ENCODE data around the gene UPP2. TPM values are rescaled to one million over a fixed set of nuclear protein-coding genes. Genes with fewer than 3 reads are reported as not detected.

The UPP2 gene
- polyA plus RNA-seq, 12 donors: 0.06 to 0.08 (median 0.08) TPM; not detected in 9

DNA sequence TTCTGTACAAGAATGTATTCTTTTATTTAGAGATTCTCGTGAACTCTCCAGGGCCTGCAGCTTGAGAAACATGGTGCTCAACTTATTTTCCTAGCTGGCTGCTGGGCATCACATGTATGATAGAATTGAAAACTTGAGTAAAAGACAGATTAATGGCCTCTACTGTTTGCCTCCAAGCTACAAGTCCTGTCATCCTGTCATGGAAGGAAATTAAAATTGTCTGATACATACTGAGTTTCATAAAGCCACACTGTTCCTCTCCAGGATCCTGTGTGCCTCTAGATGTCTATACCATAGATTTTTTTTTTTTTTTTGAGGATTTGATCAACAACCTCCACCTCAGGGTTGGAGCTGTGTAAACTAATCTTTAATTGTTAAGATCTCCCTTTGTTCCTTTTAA is 38.5 kb downstream of the UPP2 start:
- no peak for DNase-seq

DNA sequence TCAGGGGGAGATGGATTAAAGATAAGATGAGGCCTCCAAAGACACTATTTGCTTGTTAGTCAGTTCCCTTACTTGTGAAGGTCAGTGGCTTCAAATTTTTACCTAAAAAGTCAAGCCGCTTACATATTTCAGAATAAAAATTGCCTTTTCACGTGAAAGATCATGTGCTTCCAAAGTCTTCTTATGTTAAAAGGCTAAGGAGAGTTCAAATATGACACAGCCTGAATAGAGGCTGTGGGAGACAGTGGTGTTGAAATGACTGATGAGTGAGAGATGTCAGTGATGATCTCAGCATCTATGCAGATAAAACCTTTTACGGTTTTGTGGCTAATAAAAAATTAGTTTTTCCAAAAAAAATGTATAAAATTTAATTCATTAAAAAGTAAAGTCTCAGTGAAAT is 40.5 kb downstream of the UPP2 start:
- DNase-seq: no peak

DNA sequence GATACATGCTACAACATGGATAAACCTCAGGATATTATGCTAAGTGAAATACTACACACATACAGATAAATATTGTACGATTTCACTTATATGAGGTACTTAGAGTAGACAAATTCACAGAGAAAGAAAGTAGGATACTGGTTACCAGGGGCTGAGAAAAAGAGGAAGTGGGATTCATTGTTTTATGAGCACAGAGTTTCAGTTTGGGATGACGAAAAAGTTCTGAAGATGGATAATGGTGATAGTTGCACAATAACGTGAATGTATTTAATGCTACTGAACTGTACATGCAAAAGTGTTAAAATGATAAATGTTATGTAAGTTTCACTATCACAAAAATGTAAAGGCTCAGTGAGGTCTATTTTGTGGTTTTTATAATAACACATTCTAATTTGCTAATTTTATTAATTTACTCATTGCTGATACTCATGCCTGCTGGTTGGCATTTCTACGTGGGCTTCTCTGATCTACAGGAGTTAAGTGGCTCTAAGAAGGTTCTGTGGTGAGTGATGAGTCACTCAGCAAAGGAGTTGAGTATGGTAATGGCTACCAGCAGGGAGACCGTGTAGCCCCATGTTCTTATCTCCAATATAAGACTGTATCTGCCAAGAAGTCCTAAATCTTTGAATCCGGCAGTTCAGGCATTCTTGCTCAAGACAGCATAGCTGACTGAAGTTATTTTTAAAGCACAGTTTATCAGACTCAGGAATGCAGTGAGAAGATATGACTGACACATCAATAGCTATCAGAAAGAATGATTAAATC is 41.1 kb downstream of the UPP2 start:
- no peak for DNase-seq

DNA sequence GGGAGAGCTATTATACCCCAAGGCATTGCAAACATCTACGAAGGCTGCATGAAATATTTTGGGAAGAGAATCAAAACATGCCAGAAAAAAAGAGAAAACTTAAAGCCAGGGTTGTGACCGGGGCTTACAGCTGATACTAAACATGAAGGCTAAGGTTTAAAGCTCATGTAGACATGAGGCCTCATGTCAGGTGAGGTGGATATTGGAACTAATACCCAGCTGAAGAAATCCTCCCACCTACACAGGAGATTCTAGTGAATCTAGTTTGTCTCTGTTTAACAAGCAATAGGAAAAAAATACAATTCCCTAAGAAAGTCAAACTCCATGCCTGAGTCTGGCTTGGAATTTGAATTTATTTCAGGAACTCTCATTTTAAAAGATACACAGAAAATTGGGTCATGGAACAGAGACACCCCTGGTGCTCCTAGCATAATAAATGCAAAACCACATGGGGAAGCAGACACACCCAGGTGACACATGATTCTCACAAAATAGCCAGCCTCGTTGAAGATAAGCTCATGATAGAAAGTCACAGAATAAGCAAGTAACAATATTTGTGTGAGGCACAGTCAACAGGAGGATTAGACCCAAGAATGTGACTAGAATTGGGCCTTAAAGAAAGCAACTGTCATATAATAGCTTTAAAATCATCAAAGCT is 42.2 kb downstream of the UPP2 start:
- DNase-seq: no peak

DNA sequence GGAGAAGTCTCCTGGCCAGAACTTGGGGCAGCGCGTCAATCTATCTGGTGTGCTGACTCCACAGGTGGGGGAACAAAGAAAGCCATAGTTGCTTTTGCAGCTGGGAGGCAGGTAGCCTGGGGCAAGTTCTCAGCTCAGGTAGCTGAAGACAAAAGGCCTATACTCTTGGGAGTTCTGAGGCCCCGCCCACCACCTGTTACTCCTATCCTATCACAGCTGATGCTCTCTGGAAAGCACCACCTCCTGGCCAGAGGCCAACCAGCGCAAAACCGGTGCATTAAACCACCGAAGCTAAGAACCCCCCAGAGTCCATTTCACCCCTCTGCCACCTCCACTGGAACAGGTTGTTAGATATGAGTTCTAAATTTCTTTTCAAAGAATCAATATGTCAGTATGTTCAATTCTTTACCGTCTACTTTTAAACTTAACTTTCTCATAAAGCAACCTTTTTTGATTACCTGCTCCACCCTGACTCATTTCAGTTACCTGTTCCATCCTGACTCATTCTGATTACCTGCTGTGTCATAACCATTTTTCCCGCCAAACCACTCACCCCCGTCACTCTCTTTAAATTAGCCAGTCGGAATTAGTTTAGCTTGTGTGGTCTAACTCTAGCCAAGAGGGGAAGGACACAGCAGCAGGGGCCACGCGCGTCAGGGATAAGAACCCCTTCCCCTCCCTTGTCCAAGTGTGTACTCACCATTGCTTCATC is 43.4 kb downstream of the UPP2 start:
- DNase-seq: no peak

DNA sequence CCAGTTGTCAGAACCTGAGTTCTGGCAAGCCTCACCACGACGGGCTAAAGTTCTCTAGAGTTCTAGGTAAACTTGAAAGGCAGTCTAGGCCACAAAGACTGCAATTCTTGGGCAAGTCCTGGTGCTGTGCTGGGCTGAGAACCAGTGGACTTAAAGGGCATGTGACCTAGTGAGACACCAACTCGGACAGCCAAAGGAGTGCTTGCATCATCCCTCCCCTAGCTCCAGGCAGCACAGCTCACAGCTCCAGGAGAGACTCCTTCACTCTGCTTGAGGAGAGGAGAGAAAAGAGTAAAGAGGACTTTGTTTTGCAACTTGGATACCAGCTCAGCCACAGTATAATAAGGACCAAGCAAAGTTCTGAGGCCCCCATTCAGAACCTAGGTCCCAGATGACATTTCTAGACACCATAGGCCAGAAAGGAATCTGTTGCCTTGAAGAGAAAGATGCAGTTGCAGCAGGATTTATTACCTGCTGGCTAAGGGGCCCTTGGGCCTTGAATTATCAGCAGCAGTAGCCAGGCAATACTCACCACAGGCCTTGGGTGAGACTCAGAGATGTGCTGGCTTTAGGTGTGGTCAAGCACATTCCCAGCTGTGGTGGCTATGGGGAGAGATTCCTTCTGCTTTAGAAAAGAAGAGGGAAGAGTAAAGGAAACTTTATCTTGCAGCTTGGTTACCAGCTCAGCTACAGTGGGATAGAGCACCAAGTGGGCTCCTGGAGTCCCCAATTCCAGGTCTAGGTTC is 51.8 kb downstream of the UPP2 start:
- no peak for DNase-seq

DNA sequence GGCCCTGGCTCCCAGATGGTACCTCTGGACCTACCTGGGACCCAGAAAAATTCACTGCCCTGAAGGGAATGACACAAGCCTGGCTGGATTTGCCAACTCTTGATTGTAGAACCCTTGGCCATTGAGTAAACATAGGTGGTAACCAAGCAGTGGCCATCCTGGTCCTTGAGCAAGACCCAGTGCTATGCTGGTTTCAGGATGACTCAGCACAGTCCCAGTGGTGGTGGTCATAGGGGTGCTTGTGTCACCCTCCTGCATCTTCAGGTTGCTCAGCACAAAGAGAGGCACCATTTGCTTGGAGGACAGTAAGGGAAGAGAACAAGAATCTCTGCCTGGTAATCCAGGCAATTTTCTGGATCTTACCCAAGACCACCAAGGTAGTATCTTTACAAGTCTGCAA is 52.9 kb downstream of the UPP2 start:
- no peak for DNase-seq

DNA sequence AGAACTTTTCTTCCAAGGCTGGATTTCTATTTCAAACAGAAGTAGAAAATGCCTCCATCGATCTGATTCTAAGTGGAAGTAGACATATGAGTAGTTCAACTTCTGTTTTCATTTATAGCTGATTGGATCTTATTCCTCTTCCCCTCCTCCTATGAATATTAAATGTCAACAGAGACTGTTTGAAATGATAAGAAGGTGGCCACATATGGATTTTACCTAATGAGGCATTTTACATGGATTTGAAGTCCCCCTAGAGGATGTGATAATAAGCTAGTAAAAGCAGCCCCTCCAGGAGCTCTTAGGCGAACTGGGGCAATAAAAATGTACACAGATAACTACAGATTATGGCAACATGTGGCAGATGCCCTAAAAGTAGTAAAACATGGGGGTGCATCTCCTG is 71.0 kb downstream of the UPP2 start:
- DNase-seq: no peak

DNA sequence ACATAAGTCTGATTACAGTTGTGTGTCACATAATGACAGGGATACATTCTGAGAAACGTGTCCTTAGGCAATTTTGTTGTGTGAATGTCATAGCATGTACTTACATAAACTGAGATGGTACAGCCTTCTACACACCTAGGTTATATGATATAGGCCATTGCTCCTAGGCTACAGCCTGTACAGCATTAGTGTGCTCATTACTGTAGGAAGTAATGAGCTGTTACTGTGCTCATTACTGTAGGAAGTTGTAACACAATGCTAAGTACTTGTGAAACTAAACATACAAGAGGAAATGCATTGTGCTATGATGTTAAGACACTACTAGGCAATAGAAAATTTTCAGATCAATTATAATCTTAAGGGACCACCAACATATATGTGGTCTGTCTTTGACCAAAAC is 72.8 kb downstream of the UPP2 start:
- DNase-seq: no peak

DNA sequence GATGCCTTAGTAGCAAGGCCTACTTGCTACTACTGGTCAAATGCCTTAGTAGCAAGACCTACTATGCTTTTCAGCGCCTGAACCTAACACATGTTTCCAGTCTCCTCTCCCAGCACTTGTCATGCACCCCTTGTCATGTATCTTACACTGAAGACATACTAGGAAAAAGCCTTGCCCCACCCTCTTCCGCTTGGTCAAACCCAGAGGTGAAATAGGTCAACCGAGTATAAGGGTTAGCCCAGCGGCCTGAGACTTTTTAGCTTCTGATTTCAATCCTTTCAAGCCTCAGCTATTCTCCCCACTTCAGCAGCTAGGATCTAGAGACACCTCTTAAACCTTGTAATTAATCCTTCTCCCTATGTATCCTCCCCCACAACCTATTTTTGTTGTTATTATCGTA is 73.3 kb downstream of the UPP2 start:
- DNase-seq: no peak

DNA sequence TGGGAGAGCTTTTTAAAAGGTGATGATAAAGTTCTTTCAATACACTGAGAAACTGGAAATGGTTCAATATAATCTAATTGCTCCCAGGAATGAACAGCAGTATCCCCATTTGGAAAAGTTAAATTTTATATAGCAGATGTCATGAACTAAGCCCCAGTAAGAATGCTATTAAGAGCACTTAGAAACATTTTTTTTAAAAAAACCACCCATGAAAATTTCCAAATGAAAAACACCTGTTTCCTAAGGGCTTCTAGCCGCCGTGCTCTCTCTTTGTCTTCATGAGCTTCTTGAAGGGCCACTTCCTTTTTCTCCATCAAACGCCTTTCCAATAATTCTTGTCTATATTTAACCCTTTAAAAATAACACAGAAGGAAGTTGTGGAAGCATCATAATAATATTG is 77.0 kb downstream of the UPP2 start:
- no peak for DNase-seq

DNA sequence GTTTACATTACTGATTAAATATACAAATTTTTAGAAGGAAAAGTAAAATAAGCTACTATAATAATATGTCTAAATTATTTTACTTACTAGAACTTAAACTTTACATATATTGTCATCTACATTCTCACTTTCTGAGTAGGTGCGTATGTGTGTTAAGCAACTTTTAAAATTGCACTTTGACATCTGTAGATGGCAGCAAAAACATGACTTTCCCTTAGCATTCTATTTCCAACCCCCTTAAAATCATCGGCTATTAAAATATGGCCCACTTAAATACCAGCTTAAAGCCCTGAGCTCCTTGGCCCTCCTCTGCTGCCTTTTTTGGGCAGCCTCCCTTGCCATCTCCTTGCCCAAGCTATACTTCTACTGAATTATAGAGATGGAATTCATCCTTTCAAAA is 78.0 kb downstream of the UPP2 start:
- DNase-seq: no peak

DNA sequence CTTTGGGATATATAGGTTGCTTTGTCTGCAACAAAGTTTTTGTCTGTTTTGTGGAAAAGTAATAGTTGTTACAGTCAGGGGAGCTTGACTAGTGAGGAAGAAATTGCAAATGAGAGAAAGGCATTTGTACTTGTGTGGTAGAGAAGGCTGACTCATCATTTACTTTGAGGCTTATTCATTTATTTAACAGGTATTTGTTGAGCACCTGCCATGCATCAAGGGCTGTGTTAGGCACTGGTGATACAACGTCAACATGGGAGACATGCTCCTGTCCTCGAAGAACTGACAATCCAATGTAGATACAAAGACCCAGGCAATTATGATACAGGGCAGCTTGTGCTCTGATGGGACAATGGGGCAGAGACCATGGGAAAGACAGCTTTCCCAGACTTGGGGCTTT is 79.5 kb downstream of the UPP2 start:
- no peak for DNase-seq

DNA sequence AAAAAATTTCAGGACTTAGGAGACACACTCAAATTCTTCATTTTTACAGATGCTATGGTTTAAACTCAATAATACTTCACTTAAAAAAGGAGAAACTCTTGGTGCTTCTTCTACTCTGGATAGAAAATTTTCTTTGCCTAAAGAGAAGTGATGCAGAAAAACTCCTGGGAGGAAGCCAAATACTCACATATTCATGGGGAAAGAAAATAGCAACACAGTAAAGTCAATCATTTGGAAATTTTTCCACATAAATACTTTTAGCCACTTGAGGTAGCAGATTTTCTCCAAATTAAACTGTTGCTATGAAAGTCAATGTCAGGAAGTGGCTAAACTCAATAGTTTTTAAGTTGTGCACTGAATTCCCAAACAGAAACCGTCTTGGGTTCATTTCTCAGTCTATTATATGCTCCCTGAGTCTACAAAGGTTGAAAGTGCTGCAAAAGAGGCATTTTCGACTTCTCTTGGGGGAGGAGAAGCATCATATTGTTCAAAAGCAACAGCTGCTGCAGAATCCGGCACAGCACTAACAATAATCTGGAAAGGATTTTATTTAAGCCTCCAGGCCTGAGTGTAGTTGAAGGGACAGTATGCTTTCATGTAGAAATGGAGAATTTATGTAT is 81.1 kb downstream of the UPP2 start:
- DNase-seq: peak; percentile 27

DNA sequence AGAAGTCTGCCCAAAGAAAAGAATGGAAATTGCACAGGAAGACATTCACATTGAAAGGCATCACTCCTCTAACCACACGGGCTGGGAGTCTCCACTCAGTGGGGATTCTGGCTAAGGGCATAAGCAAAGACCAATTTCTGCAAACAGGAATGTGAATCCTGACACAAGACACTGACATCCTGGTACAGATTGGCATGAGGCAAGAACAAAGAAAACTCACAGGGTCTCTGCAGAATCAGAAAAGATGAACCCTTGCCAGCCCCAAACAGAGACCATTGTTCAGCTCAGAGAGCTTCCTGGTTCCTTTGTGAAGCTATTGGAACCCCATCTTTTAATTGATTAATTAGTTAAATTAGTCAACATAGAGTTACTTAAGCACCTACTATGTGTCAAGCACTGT is 82.3 kb downstream of the UPP2 start:
- no peak for DNase-seq

DNA sequence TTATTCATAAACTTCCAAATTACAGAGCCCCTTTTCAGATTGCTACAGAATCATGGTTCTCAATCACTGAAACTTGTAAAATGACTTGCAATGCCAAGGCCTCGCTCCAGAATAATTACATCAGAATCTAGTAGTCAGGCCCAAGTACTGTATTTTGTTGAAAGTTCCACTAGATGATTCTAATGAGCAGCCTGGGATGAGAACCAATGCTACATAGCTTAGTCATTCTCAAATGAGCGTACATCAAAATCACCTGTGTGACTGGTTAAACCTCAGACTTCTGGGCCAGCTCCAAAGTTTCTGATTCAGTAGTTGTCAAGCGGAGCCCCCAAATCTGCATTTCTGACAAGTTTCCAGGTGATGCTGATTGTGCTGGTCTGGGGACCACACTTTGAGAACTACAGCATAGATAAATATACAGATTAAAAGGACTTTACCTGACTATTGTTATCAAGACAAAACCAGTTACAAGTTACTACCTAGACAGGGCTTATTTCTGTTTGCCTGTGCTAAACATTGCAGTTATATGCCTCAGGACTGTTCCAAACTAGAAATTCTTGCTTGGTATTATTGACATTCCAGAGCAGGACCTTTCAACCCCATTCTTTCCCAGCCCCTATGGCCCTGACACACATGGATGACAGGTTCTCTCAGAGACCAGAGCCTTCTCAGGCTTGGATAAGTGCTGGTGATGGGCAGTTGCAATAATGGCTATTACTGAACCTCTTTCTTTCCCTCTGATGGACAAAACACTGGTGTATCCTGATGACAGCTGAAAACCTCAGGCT is 83.1 kb downstream of the UPP2 start:
- no peak for DNase-seq

Other genes starting within 250 kb of the UPP2 start
- 10 to 100 TPM in 11 of 12 donors, not detected in 1; 24.4 to 43.0 (median 32.5) TPM for gene ACVR1, start 225.5 kb upstream of the UPP2 start, polyA plus RNA-seq (ENCODE audit: insufficient read length in 12 of 12)